ENCODE measurements around the gene STXBP6. TPM values are rescaled to one million over a fixed set of nuclear protein-coding genes. Genes with fewer than 3 reads are reported as not detected.

Gene STXBP6
- total and polyA plus RNA-seq, 2 experiments from 2014 or later, result 19.7 to 29.0 TPM

GRCh38 chr14:25089496-25089895 lies 39.5 kb upstream of the STXBP6 start:
- H3K9me2 ChIP-seq (ENCODE audit: insufficient read depth), result no peaks in the 10 kb centered on the region
- no peak overlapping the region for H2AFZ ChIP-seq
- TF ChIP-seq POLR2AphosphoS5 (IDR thresholded peaks at IDR 0.05; ENCODE audit: low read depth) (no peak), ZNF331 (CRISPR knock-in tag; IDR thresholded peaks at IDR 0.05; ENCODE audit: low read depth) (no peak), EZH2 (IDR thresholded peaks at IDR 0.05; ENCODE audit: low read depth, unreplicated experiment) (no peak), CTCF (conservative IDR thresholded peaks at IDR 0.05; ENCODE audit: low read depth in 2 of 2) (no peak), REST (IDR thresholded peaks at IDR 0.05; ENCODE audit: unreplicated experiment) (no peak), NANOG (IDR thresholded peaks at IDR 0.05; ENCODE audit: borderline replicate concordance) (no peak), CREB1 (CRISPR knock-in tag; IDR thresholded peaks at IDR 0.05; ENCODE audit: low read depth) (no peak), EZH2phosphoT487 (IDR thresholded peaks at IDR 0.05; ENCODE audit: unreplicated experiment) (no peak), ZNF462 (CRISPR knock-in tag; IDR thresholded peaks at IDR 0.05) (no peak), STAT1 (IDR thresholded peaks at IDR 0.05; ENCODE audit: unreplicated experiment) (no peak), ZNF114 (CRISPR knock-in tag; IDR thresholded peaks at IDR 0.05) (no peak), ETS1 (IDR thresholded peaks at IDR 0.05) (no peak), JUNB (IDR thresholded peaks at IDR 0.05; ENCODE audit: unreplicated experiment) (no peak)
- H4K20me1 ChIP-seq (replicated peaks; ENCODE audit: insufficient read depth), result no peaks in the 10 kb centered on the region
- no peaks in the 10 kb centered on the region for H3K36me3 ChIP-seq (ENCODE audit: insufficient read depth)
- no peaks in the 10 kb centered on the region for H3K36me3 Mint-ChIP-seq (ENCODE audit: low read depth)
- no peaks in the 10 kb centered on the region for H3K27me3 ChIP-seq (ENCODE audit: insufficient read depth)
- no peaks in the 10 kb centered on the region for H3K79me2 ChIP-seq (replicated peaks; ENCODE audit: insufficient read depth)
- DNase-seq (ENCODE audit: low spot score), result no peak
- H3K27ac ChIP-seq (ENCODE audit: low read depth), result no peak overlapping the region
- H3F3A ChIP-seq (replicated peaks; ENCODE audit: low read depth), result no peaks in the 10 kb centered on the region
- H3K27me3 Mint-ChIP-seq (ENCODE audit: insufficient read depth, low read depth, poor library complexity), result no peaks in the 10 kb centered on the region
- H3K4me1 ChIP-seq (ENCODE audit: insufficient read depth), result peaks cover 7% of the 10 kb centered on the region
- H3K4me1 Mint-ChIP-seq, result peaks cover 31% of the 10 kb centered on the region
- no peaks in the 10 kb centered on the region for H3K9me3 Mint-ChIP-seq
- no peak overlapping the region for H3K4me3 Mint-ChIP-seq
- H3K4me2 ChIP-seq, result no peak overlapping the region
- no peak for ATAC-seq
- no peak overlapping the region for H3K4me3 ChIP-seq
- no peak overlapping the region for H3K27ac Mint-ChIP-seq

Measured in GM23338 (cell line).